ENCODE measurements around the gene CYP27A1. TPM values are rescaled to one million over a fixed set of nuclear protein-coding genes. Genes with fewer than 3 reads are reported as not detected.

Gene CYP27A1
- total RNA-seq, 1 donor from 2014 or later = 30.0 TPM

DNA sequence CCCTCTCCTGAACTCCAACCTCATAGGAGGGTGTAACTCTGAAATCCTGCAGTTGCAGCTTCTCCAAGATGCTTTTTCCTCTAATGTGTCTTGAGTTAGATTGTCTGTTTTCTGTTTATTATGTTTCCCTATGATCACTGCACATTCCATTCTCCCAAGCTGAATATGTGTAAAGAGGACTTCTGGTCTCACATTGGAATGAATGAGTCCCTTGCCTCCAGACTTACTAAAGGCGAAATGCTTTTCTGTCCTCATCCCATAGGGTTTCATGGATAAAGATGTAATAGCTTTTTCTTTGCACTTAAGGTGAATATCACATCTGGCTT, 35.5 kb upstream of the CYP27A1 start:
- no peak for TF ChIP-seq POLR2A (IDR thresholded peaks at IDR 0.05)
- no peak for TF ChIP-seq POLR2AphosphoS5 (IDR thresholded peaks at IDR 0.05; ENCODE audit: insufficient read depth in 1 of 2, low read depth in 1 of 2)
- Histone ChIP-seq H3K4me1 (no peaks in the 10 kb centered on the region), H3K27me3 (no peaks in the 10 kb centered on the region), H3K4me3 (no peak overlapping the region), H3K9me3 (no peaks in the 10 kb centered on the region), H3K27ac (no peak overlapping the region), H3K36me3 (peaks cover 3 to 44% of the 10 kb centered on the region in 2 donors)
- intact Hi-C loops (cut with DNase I) = no loop called here
- no peak for DNase-seq (ENCODE audit: extremely low spot score in 2 of 2)

DNA sequence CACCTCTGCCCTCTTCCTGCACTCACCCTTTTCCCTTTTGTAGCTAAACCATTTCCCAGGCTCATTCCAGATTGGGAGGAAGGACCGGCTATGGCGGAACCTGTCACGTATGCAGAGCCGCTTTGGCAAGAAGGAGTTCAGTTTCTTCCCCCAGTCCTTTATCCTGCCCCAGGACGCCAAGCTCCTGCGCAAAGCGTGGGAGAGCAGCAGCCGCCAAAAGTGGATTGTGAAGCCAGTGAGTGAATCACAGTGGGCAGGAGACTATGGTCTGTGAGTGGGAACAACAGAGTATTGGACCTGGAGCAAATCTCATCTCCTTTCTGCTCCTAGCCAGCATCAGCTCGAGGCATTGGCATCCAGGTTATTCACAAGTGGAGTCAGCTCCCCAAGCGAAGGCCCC, 35.0 kb upstream of the CYP27A1 start:
- H3K27me3 ChIP-seq = no peaks in the 10 kb centered on the region
- peaks cover 3 to 39% of the 10 kb centered on the region in 2 donors for H3K36me3 ChIP-seq
- TF ChIP-seq POLR2AphosphoS5 (IDR thresholded peaks at IDR 0.05; ENCODE audit: insufficient read depth in 1 of 2, low read depth in 1 of 2) = no peak
- no peak overlapping the region for H3K27ac ChIP-seq
- H3K4me3 ChIP-seq = no peak overlapping the region
- peak in 1 of 2 donors; percentile 32 for DNase-seq (ENCODE audit: extremely low spot score in 2 of 2)
- intact Hi-C loops (cut with DNase I) = no loop called here
- no peaks in the 10 kb centered on the region for H3K4me1 ChIP-seq
- no peaks in the 10 kb centered on the region for H3K9me3 ChIP-seq

DNA sequence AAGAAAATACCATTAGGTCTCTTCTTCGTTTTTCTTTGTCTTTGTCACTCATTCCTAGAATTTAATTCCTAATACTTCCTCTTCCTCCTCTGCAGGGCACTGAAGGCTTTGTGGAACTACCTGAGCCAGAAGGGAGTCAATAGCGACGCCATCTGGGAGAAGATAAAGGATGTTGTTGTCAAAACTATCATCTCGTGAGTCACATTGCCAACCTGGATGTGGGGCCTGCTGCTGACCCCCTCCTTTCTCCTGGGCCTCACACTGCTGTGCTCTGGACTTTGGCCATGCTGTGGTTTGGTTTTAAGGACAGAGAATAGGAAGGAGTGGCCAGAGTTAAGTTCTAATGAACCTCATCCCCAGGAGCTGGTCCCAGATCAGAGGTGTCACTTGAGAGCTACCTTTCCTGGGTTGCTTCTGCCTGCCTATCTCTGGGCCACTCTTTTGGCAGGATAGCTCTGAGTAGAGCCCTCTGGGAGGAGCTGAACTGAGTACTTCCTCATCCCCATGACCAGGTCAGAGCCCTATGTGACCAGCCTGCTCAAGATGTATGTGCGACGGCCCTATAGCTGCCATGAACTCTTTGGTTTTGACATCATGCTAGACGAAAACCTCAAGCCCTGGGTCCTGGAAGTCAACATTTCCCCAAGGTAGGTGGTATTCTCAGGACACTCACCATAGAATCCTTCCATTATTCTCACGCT, 33.1 kb upstream of the CYP27A1 start:
- no peaks in the 10 kb centered on the region for H3K9me3 ChIP-seq
- TF ChIP-seq, protein P1, sequence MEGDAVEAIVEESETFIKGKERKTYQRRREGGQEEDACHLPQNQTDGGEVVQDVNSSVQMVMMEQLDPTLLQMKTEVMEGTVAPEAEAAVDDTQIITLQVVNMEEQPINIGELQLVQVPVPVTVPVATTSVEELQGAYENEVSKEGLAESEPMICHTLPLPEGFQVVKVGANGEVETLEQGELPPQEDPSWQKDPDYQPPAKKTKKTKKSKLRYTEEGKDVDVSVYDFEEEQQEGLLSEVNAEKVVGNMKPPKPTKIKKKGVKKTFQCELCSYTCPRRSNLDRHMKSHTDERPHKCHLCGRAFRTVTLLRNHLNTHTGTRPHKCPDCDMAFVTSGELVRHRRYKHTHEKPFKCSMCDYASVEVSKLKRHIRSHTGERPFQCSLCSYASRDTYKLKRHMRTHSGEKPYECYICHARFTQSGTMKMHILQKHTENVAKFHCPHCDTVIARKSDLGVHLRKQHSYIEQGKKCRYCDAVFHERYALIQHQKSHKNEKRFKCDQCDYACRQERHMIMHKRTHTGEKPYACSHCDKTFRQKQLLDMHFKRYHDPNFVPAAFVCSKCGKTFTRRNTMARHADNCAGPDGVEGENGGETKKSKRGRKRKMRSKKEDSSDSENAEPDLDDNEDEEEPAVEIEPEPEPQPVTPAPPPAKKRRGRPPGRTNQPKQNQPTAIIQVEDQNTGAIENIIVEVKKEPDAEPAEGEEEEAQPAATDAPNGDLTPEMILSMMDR (IDR thresholded peaks at IDR 0.05) = no peak
- TF ChIP-seq POLR2A (IDR thresholded peaks at IDR 0.05) (no peak), POLR2AphosphoS5 (IDR thresholded peaks at IDR 0.05; ENCODE audit: insufficient read depth in 1 of 2, low read depth in 1 of 2) (no peak)
- H3K27me3 ChIP-seq = no peaks in the 10 kb centered on the region
- no peak overlapping the region for H3K4me3 ChIP-seq
- peaks cover 3 to 57% of the 10 kb centered on the region in 2 donors for H3K36me3 ChIP-seq
- no peak overlapping the region for H3K27ac ChIP-seq
- intact Hi-C loops (cut with DNase I) = no loop called here
- no peaks in the 10 kb centered on the region for H3K4me1 ChIP-seq
- no peak for DNase-seq (ENCODE audit: extremely low spot score in 2 of 2)

DNA sequence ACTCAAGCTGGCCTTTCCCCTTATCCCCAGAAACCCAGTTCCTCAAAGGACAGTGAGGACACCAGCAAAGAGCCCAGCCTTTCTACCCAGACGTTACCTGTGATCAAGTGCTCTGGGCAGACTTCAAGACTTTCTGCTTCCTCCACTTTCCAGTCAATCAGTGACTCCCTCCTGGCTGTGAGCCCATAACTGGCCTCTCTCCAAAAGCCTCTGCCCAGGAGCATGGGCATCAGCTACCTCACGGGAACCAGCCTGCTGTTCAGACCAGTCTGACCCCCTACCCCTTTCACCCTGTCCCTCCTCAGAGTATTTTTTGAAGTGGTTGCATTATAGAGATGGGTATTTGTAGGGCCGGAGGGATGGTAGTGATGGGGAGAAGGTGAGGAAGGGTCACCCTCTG, 27.7 kb upstream of the CYP27A1 start:
- TF ChIP-seq POLR2A (IDR thresholded peaks at IDR 0.05) (no peak), POLR2AphosphoS5 (IDR thresholded peaks at IDR 0.05; ENCODE audit: insufficient read depth in 1 of 2, low read depth in 1 of 2) (no peak)
- TF ChIP-seq, protein P1 (IDR thresholded peaks at IDR 0.05) = no peak
- H3K4me1 ChIP-seq = no peaks in the 10 kb centered on the region
- intact Hi-C loops (cut with DNase I) = no loop called here
- peaks cover 3 to 39% of the 10 kb centered on the region in 2 donors for H3K36me3 ChIP-seq
- no peaks in the 10 kb centered on the region for H3K9me3 ChIP-seq
- no peak overlapping the region for H3K4me3 ChIP-seq
- H3K27me3 ChIP-seq = no peaks in the 10 kb centered on the region
- no peak for DNase-seq (ENCODE audit: extremely low spot score in 2 of 2)
- no peak overlapping the region for H3K27ac ChIP-seq

DNA sequence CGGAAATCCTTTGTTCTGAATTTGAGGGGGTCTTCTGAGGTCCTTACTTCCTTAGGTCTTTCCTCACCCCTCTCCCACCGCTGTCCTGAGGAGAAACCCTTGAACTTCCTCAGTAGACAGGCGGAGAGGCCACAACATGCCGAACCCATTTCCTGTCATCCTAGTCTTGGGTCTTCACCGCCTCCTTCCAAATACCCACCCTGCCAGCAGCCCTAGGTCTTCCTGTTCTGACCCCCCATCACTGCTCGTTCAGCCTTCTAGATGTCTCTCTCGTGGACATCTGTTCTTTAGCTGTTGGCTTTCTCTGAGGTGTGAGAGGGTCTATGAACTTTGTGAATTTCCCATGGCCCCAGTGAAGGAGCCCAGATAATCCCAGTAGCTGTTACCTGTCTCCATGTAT, 27.2 kb upstream of the CYP27A1 start:
- intact Hi-C loops (cut with DNase I) = no loop called here
- TF ChIP-seq POLR2AphosphoS5 (IDR thresholded peaks at IDR 0.05; ENCODE audit: insufficient read depth in 1 of 2, low read depth in 1 of 2) (no peak), POLR2A (IDR thresholded peaks at IDR 0.05) (no peak)
- TF ChIP-seq, protein P1 (IDR thresholded peaks at IDR 0.05) = no peak
- Histone ChIP-seq H3K4me3 (no peak overlapping the region), H3K36me3 (peaks cover 3 to 34% of the 10 kb centered on the region in 2 donors), H3K4me1 (no peaks in the 10 kb centered on the region), H3K9me3 (no peaks in the 10 kb centered on the region), H3K27ac (no peak overlapping the region), H3K27me3 (no peaks in the 10 kb centered on the region)
- no peak for DNase-seq (ENCODE audit: extremely low spot score in 2 of 2)

DNA sequence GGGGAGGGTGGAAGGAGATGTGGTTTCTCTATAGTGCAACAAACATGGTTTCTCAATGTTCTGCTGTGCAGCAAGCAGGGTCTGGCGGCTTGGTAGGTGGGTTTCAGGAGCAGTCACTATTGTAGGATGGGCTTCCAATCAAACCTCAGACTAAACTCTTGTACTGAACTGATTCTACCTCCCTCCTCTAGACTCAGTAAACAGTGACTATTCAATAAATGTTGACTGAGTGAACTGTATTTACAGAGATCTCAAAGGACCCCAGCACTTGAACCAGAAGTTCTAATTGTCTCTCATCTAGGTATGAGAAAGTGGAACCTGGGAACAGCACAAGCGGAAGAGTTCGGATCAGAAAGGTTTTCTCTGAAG, 26.8 kb upstream of the CYP27A1 start:
- Histone ChIP-seq H3K36me3 (peaks cover 0 to 30% of the 10 kb centered on the region in 2 donors), H3K27me3 (no peaks in the 10 kb centered on the region), H3K4me3 (no peak overlapping the region), H3K27ac (no peak overlapping the region), H3K4me1 (no peaks in the 10 kb centered on the region), H3K9me3 (no peaks in the 10 kb centered on the region)
- TF ChIP-seq POLR2A (IDR thresholded peaks at IDR 0.05) (no peak), POLR2AphosphoS5 (IDR thresholded peaks at IDR 0.05; ENCODE audit: insufficient read depth in 1 of 2, low read depth in 1 of 2) (no peak)
- intact Hi-C loops (cut with DNase I) = no loop called here
- no peak for DNase-seq (ENCODE audit: extremely low spot score in 2 of 2)

Measured in vagina (tissue), 2 donors.